ENCODE data around the gene PAPSS1.

PAPSS1 gene

GRCh38 chr4:107705742-107706556 is 14.1 kb downstream of the PAPSS1 start:
- TF ChIP-seq CTCF (IDR thresholded peaks at IDR 0.05), result no peak

DNA sequence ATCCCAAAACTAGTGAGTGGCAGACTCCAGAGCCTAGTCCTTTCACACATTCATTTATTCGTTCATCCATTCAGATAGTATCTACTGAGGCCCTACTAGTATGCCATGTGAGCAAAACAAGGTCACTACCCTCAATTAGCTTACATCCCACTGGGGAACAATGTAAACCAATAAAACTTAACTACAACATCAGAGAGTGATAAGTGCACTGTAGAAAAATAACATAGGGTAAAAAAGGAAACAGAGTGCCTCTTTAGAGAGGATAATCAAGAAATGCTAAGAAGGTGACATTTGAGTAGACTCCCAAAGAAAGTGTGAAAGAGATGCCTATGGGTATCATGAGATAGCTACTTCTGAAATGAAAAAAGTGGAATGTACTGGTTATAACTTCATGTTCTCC is 18.5 kb downstream of the PAPSS1 start:
- no peak for TF ChIP-seq CTCF (IDR thresholded peaks at IDR 0.05)

DNA sequence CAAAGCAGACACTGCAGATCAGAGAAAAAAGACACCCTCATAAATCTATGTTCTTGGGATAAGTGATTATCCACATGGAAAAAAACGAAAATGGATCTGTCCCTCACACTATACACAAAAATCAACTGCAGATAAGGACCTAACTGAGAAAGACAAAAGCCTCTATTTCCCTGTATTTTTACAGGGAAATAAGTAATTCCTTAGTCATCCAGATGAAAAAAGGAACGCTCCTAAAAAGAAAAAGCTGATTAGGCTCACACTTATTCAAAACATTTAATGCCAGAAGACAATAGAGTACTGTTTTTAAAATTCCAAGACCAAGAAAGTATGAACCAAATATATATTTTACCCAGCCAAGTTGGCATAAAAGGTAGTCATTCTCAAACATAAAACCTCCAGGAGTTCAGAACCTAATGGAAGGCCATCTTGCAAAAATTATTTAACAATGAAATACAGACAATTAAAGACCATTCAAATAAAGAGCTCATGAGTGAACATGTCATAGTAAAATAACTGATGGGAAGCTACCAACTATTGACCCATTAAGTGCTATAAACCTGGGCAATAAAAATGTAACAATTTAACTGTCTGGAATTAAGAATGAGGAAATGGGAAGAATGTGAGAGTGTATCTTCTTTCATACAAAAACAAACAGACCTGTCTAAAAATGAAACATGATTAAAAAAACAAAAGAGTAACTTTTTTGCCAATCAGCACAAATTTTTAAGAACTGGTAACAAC is 20.4 kb downstream of the PAPSS1 start:
- TF ChIP-seq CTCF (IDR thresholded peaks at IDR 0.05), result no peak

GRCh38 chr4:107693132-107693531 is 26.9 kb downstream of the PAPSS1 start:
- no peak for TF ChIP-seq CTCF (IDR thresholded peaks at IDR 0.05)

- no peak for TF ChIP-seq CTCF (IDR thresholded peaks at IDR 0.05)
Observed at GRCh38 chr4:107692202-107692601, 27.8 kb downstream of the PAPSS1 start.

DNA sequence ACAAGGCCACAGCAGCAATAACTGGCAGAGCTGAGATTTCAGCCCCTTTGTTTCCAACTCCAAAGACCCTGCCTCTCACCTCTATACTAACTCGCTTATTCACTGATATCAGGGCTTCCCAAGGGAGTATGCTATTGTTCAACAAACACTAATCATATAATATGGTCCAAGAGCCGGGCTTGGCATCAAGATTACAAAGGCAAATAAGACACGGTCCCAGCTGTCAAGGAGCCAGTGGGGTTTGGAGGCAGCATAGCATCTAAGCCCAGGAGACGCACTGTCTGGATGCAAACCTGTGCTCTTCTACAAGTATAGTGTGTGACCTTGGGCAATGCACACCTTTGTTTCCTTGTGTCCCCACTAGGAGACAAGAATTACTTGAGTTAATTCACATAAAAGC is 28.7 kb downstream of the PAPSS1 start:
- TF ChIP-seq CTCF (IDR thresholded peaks at IDR 0.05), result no peak

GRCh38 chr4:107689912-107690587 is 30.0 kb downstream of the PAPSS1 start:
- no peak for TF ChIP-seq CTCF (IDR thresholded peaks at IDR 0.05)

Measured in LNCAP (cell line).